ENCODE results near the gene PHF20. TPM values are rescaled to one million over a fixed set of nuclear protein-coding genes. Genes with fewer than 3 reads are reported as not detected.
A peak's percentile ranks its signal among the peaks of the same experiment; 100 is the strongest.
"Not testable (repeated sequence)": the region's sequence is repeated elsewhere in the genome, so short reads cannot be mapped to it uniquely, and the experiment has no call there.

PHF20 gene
- total RNA-seq, 4 donors from 2014 or later = 35.3 to 109 (median 76.5) TPM

DNA sequence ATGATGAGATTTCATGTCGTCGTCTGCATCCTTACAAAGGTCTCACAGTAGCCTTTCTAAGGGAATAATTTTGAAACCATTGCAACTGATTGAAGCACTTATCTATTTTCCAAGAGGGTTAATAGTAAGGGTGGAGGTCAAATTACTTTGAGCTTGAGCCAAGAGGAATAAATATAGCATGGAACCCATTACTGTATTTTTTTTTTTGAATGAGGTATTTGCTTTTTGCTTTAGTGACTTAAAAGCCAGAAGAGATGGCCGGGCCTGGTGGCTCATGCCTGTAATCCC lies 104.2 kb downstream of the PHF20 start:
- no peak for DNase-seq
- Histone ChIP-seq H3K27me3 (no peaks in the 10 kb centered on the region), H3K36me3 (no peaks in the 10 kb centered on the region), H3K4me3 (no peak overlapping the region), H3K9me3 (no peaks in the 10 kb centered on the region), H3K4me1 (no peaks in the 10 kb centered on the region), H3K27ac (peak overlapping the region in 1 of 2 donors; percentile 48)
- intact Hi-C loops (cut with DNase I; ENCODE audit: low total_unique reads) = no loop called here
- TF ChIP-seq, protein P1, sequence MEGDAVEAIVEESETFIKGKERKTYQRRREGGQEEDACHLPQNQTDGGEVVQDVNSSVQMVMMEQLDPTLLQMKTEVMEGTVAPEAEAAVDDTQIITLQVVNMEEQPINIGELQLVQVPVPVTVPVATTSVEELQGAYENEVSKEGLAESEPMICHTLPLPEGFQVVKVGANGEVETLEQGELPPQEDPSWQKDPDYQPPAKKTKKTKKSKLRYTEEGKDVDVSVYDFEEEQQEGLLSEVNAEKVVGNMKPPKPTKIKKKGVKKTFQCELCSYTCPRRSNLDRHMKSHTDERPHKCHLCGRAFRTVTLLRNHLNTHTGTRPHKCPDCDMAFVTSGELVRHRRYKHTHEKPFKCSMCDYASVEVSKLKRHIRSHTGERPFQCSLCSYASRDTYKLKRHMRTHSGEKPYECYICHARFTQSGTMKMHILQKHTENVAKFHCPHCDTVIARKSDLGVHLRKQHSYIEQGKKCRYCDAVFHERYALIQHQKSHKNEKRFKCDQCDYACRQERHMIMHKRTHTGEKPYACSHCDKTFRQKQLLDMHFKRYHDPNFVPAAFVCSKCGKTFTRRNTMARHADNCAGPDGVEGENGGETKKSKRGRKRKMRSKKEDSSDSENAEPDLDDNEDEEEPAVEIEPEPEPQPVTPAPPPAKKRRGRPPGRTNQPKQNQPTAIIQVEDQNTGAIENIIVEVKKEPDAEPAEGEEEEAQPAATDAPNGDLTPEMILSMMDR (IDR thresholded peaks at IDR 0.05) = no peak
- TF ChIP-seq POLR2A (IDR thresholded peaks at IDR 0.05) = no peak

DNA sequence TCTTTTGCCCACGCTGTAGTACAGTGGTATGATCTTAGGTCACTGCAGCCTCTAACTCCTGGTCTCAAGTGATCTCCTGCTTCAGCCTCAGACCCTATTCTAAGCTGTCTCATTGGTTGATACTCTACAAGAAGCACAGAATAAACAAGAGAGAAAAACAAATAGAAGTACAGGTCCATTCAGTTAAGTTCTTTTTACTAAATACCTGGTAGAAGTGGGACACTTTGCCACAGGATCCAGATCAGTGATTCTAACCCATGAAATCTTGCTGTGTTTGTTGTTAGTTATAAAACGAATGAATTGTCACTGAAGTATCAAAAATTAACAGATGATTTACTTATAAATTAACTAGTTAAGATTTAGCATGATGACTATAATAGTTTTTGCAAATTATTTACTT lies 105.8 kb downstream of the PHF20 start:
- intact Hi-C loops (cut with DNase I; ENCODE audit: low total_unique reads) = no loop called here
- Histone ChIP-seq H3K36me3 (no peaks in the 10 kb centered on the region), H3K27me3 (no peaks in the 10 kb centered on the region), H3K4me1 (no peaks in the 10 kb centered on the region), H3K9me3 (no peaks in the 10 kb centered on the region), H3K4me3 (no peak overlapping the region), H3K27ac (no peak overlapping the region)
- no peak for DNase-seq
- no peak for TF ChIP-seq POLR2A (IDR thresholded peaks at IDR 0.05)
- TF ChIP-seq, protein P1 (IDR thresholded peaks at IDR 0.05) = no peak

DNA sequence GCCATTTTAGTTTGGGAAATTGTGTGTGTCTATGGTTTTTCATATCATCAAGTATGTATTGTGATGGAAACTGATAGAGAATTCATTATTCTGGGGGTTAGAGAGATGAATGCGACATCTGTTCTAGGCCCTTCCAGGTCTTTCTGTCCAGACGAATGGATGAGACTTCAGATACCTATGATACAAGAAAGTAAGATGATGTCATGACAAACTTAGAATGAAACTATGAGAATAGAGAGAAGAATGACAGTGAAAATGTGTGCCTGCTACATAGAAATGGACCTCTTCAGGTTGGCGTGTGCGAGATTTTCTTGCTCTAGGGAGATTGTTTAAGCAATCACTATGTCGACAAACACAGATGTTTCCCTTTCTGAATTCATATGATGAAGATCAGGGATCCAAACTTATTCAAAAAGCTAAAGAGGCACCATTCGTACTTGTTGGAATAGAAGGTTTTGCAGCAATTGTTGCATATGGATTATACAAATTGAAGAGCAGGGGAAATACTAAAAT lies 106.4 kb downstream of the PHF20 start:
- no peaks in the 10 kb centered on the region for H3K9me3 ChIP-seq
- H3K27ac ChIP-seq = no peak overlapping the region
- H3K36me3 ChIP-seq = no peaks in the 10 kb centered on the region
- no peak overlapping the region for H3K4me3 ChIP-seq
- DNase-seq = no peak
- H3K4me1 ChIP-seq = no peaks in the 10 kb centered on the region
- intact Hi-C loops (cut with DNase I; ENCODE audit: low total_unique reads) = no loop called here
- no peaks in the 10 kb centered on the region for H3K27me3 ChIP-seq
- TF ChIP-seq, protein P1 (IDR thresholded peaks at IDR 0.05) = no peak
- TF ChIP-seq POLR2A (IDR thresholded peaks at IDR 0.05) = no peak

DNA sequence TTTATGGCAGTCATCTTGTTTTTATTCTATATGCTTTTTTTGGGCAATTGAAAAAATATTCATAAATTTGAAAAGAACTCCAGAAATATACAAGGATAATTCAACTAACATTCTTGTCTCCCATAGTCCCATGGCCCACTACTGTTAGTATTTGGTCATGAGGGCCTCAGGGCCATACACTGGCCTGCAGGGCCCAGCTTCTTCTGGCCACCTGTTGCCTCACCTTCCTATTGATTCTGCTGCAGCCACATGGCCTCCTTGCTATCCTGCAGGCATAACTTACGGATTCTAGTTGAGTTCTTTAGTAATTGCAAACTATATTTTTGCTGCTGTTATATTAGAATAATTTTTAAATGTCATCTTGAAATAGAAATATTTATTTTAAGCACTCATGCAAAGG lies 109.9 kb downstream of the PHF20 start:
- H3K27ac ChIP-seq = no peak overlapping the region
- DNase-seq = no peak
- TF ChIP-seq, protein P1 (IDR thresholded peaks at IDR 0.05) = no peak
- TF ChIP-seq POLR2A (IDR thresholded peaks at IDR 0.05) = no peak
- H3K4me1 ChIP-seq = no peaks in the 10 kb centered on the region
- H3K36me3 ChIP-seq = no peaks in the 10 kb centered on the region
- H3K4me3 ChIP-seq = no peak overlapping the region
- no peaks in the 10 kb centered on the region for H3K27me3 ChIP-seq
- H3K9me3 ChIP-seq = no peaks in the 10 kb centered on the region
- intact Hi-C loops (cut with DNase I; ENCODE audit: low total_unique reads) = no loop called here

DNA sequence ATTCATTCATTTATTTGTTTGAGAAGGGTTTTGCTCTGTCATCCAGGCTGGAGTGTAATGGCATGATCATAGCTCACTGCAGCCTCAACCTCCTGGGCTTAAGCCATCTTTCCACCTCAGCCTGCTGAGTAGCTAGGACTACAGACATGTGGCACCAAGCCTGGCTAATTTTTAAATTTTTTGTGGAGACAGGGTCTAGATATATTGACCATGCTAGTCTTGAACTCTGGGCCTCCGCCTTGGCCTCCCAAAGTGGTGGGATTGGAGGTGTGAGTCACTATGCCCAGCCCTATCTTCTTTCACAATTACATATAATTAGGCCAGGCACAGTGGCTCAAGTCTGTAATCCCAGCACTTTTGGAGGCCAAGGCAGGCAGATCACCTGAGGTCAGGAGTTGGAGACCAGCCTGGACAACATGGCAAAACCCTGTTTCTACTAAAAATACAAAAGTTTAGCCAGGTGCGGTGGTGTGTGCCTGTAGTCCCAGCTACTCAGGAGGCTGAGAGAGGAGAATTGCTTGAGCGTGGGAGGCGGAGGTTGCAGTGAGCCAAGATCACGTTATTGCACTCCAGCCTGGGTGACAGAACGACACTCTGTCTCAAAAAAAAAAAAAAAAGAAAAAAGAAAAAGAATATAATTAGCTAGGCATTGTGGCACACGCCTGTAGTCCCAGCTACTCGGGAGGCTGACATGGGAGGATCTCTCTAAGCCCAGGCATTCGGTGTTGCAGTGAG lies 110.8 kb downstream of the PHF20 start:
- H3K9me3 ChIP-seq; H3K36me3 ChIP-seq; DNase-seq; H3K27me3 ChIP-seq; H3K4me1 ChIP-seq; H3K4me3 ChIP-seq; intact Hi-C loops (cut with DNase I; ENCODE audit: low total_unique reads): not testable (repeated sequence)
- H3K27ac ChIP-seq = peak overlapping the region; percentile 89 to 91
